LHCN-M2 (cell line): ENCODE results near the gene RABAC1. TPM values are rescaled to one million over a fixed set of nuclear protein-coding genes. Genes with fewer than 3 reads are reported as not detected.
"Not testable (repeated sequence)": the region's sequence is repeated elsewhere in the genome, so short reads cannot be mapped to it uniquely, and the experiment has no call there.

Experiments
- DNase-seq: peaks from one replicate; pipeline ENCODE4 v3.0.0-alpha.2; 2012; ENCODE audit warnings: low read depth
- total RNA-seq: library from RNA; depleted of rRNA; stranded (reverse); fragments of >200 nt; gene quantifications from 2 replicates; pipeline ENCODE4 v1.2.3, GENCODE V29; 2014; rRNA removed

RABAC1 gene
- total RNA-seq, 1 experiment from 2014 or later: 174 TPM

DNA sequence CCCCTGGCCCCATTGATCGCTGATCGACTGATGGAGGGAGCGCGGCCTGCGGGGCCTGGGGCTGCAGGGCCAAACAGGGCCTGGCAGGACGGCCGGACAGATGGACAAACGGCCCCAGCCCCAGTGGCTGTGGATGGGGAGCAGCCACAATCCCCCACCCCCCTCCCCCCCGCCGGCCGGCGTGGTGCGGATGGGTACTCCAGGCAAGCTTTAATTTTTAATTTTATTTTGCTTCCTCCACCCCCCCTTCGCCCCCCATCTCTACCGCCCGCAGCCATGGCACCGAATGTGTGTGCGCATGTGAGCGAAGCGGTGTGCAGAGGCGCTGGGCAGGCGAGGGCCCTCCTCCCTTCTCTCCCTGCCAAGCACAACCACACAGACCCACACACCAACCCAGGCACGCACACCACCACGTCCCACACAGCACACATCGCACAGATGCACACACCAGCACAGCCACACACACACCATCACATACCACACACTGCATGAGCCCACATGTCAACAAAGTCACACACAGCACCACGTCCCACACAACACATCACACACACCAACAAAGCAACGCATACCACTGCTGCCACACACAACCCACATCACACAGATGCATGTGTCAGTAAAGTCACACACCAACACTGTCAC is 43.2 kb downstream of the RABAC1 start:
- DNase-seq: no peak

DNA sequence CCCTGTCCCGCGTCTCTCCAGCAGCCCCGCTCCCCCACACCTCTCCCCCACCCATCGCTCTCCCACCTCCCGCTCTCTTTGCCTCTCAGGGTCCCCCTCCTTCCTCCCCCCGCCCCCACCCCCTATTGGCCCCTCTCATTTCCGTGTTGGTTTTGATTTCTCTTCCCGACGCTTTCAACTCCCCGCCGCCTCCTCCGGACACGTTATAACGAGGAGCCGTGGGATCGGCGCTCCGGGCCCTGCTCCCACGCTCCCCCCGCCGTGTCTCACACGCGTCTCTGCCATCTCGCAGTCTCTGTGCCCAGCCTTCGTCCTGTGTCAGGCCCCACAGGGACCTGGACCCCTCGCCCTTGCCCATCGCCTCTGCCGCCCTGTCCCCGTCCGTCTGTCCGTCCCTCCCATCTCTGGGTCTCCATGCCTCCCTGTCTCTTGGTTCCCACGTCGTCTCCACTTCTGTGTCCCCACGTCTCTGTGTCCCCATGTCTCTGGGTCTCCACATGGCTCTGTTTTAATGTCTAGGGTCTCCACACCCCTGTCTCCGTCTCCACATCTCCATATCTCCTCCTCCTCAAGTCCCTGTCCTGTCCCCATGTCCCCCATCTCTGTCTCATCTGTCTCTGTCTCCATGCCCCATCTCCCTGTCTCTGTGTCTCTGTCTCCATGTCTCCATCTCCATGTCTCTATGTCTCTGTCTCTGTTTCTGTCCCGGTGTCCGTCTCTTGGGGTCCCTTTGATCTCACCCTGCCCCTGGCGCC is 43.9 kb downstream of the RABAC1 start:
- no peak for DNase-seq

DNA sequence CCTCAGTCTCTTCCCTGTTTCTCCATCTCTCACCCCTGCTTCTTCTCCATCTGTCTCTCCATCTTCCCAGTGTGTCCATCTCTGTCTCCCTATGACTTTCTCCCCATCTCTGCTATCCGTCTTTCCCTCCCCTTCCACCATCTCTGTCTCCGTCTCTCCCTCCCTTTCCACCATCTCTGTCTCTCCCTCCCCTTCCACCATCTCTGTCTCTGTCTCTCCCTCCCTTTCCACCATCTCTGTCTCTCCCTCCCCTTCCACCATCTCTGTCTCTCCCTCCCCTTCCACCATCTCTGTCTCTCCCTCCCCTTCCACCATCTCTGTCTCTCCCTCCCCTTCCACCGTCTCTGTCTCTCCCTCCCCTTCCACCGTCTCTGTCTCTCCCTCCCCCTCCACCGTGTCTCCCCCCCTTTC is 44.7 kb downstream of the RABAC1 start:
- not testable (repeated sequence) for DNase-seq

DNA sequence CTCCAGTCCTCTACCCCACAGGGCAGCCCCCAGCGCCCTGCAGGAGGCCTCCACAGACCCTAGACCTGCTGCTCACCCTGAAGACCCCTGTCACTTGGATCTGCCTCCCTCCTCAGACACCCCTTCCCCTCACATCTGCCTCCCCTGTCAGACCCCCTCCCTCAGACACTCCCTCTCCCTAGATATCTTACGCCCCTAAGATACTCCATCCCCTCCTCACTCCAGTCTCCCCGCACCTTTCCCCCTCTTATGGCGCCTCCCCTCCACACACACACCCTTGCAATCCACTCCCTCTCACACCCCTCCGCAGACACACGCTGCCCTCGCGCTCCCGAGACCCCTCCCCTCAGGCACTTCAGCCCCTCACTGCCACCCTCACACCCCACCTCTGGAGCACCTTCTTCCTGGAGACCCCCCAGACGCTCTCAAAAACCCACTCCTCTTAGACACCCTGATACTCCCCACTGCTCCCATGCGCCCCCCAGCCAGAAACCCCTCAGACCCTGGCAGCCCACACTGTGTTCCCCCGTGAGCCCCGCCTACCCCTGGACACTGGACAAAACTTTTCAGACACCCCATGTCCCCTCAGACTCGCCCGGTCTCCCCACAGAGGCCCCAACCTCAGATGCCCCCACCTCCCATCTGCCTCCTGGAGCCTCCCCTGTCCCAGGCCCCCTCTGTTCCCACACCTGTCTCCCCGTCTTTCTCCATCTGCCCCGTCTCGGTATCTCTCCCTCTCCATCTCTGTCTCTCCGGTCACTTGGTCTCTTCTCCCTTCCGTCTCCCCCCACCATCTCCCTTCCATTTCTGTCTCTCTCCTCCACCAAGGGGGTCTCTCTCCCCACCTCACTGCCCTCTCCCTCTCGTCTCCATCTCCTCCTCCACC is 45.3 kb downstream of the RABAC1 start:
- no peak for DNase-seq

DNA sequence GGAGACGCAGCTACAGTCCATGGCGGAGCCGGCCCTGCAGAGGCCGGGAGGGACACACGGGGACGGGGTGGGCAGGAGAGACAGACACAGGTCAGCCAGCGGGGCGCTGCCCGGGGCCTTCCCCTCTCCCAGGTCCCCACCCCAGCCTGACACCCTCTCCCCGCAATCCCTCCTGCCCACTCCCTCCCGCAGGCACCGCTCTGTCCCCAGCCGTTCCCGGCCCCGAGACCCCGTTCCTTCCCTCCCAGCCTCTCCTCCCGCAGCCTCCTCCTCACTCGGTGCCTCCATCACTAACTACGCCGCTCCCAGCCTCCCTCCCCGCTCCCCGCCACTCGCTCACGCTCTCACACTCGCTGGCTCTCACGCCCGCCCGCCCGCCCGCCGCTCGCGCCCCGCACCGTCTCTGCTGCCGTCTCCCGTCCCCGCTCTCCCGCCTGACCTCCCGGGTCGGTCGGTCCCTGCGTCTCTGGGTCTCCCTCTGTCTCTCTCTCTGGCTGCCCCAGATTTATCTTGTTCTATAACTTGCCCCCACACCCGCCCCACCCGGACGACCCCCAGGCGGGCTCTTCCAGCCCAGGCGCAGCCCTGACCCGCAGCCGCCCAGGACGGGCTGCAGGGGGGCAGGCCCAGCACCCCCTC is 46.1 kb downstream of the RABAC1 start:
- no peak for DNase-seq

DNA sequence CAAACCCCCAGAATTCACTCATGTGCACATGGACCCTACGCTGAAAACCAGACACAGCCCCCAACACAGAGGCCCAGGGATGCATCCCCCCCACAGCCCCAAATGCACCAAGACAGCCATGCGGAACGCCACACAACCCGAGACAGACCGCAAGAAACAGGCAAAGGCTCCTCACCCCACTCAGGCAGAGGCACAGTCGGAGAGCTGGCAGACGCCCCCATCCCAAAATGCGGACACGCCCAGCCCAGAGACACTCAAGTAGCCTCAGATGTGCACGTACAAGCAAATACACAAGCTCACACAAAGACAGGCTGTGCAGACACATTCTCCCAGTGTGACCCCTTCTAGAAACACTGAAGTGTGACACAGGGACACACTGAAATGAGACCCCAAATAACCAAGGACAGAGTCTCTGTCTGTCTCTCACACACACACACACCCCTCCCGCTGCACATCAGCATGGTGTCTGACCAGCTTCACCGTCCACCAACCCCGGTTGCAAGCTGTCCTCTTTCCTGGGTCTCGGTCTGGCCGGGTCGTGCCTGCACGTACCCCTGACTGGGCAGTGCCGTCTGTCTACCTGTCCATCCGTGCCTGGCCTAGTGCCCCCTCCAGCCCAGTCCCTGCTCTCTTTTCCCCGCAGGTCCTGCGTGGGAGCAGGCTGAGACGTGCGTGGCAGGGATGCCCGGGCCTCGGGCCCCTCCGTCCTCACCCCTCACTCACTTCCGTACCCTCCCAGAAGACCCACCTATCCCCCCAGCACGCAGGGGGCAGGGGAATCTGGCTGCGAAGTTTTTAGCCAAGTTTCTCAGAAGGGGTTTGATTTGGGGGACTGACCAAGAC is 47.0 kb downstream of the RABAC1 start:
- no peak for DNase-seq

DNA sequence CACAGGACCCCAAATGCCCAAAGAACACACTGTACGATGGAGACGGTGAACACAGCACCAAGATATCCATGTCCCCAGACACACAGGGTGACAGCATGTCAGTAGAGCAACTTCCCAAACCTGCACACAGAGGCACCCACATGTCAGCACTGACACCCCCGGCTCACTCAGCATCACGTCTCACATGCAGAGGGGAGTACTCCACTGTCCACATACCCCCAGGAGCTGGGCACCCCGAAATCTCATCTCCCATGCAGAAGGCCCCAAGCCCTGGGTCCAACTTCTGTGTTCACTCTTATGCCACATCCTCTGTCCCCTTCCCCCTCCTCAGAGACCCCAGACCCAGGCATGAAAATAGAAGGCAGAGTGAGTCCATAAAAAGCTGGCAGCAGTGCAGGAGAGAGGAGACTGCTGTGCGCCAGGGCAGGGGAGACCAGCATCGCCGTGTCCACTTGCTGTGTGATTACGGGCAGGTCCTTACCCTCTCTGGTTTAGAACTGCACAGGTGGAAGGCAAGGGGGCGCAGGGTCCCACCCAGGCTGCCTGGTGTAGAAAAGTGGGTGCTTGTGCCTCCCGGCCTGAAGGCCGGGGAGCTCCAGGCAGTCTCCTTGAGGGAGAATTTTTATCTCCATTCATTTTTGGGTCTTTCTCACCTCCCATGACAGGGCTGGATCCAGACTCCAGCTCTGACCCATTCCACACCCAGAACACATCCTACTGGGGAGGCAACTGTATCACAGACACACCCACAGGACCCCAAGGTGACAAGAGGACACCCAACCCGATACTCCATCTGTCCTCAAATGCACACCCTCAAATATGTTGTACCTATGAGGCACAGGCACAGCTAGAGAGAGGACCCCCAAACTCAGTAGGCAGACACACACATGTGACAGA is 47.9 kb downstream of the RABAC1 start:
- no peak for DNase-seq

DNA sequence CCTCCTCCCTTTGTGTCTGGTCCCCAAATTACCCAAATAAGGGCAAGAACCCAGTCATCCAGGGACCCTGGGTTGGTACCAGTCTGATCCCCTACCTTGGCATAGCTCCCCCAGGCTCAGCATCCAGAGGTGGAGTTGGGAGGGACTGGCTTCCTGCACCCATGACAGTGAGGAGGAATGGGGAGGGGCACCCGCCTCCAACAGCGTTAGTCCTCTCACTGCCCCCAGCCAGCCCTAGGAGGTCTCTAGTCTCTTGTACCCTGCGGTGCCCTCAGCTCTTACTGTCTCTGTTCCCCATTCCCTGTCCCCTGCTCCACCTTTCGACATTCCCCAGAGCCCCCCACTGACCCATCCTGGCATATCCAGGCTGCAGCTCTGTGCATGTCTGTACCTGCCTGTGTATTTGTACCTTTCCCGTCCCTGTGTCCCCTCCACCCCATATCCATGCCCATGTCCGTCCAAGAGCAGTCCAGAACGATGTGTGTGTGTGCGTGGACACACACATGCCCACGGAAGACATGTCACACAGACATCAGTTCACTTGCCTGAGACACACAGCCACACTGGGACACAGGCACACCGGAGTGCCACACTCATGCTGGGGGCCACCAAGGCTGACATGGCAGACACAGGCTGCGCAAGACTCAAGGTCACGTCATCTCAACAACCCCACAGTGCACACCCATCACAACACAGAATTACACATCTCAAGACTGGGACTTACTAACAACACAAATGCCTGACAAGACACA is 48.7 kb downstream of the RABAC1 start:
- no peak for DNase-seq

DNA sequence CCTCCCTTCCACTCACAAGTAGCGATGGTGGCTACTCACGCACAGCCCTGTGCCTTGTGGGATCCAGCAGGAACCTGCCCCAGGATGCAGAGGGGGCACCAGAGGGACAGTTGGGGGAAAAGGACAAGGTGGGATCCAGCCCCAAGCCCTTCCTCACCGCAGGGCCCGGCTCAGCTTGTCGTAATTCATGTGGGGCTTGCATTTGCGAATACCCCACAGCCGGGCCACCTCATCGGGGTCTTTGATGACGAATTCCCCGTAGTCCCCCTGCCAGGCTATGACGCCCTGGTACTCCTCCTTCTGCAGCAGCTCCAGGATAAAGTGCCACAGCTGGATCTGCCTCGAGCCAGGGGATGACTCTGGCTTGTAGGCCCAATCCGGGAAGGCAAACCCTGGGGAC is 49.4 kb downstream of the RABAC1 start:
- DNase-seq: no peak

DNA sequence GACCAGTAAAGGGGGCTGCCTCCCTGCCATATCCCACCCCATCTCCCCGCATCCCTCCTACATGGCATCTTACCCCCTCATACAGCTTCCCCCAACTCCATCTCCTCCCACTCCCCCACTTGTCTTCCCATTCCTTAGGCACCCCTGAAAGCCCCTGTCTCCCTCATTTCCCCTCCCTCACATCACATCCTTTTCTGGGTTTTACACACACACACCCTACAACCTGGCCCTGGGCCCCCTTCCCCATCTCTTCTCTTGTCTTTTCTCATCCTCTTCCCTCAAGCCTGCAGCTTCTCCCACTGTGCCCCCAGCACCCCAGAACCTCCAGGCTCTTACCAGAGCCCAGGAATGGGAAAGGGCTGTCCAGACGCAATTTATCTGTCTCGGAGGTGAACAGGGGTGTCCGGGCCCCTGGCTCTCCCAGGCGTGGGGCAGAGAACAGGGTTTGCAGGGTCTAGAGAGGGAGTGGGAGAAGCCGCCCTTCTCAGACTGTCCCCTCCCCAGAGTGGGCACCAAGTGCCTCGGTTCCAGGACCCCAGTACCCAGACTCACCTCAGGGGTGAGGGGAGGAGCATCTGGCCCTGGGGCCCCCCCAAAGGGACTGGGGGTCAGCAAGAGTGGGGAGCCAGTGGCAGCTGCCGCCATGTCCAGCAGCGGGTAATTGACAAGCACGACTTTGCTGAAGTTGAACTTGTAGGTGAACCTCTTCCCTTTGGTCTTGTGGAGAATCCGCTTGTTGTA is 50.2 kb downstream of the RABAC1 start:
- DNase-seq: no peak

DNA sequence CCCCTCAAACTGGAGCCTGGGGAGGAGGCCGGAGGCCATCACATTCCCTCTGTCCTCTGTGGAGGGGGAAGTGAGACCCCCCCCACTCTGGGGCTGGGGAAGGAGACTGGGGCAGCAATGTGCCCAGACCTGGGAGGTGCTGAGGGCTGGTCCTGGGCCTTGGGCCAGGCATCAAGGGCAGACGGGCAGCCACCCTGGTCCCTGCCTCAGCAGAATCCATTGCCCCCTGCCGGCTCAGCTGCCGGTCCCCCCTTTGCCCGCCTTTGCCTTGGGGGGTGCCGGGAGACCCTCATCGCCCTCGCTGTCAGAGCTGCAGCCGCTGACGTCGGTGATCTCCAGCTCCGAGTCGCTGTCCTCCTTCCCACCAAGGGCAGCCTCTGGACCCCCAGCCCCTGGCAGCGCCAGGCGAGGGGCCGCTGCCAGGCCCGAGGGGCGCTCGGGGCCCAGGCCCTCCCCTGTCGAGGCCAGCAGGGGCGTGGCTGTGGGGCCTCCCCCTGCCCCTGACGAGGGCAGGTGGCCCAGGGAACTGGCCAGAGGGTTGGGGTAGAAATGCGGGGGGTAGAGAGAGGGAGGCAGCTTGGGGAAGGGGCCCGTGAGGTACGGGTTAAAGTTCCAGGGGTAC is 51.0 kb downstream of the RABAC1 start:
- DNase-seq: no peak

DNA sequence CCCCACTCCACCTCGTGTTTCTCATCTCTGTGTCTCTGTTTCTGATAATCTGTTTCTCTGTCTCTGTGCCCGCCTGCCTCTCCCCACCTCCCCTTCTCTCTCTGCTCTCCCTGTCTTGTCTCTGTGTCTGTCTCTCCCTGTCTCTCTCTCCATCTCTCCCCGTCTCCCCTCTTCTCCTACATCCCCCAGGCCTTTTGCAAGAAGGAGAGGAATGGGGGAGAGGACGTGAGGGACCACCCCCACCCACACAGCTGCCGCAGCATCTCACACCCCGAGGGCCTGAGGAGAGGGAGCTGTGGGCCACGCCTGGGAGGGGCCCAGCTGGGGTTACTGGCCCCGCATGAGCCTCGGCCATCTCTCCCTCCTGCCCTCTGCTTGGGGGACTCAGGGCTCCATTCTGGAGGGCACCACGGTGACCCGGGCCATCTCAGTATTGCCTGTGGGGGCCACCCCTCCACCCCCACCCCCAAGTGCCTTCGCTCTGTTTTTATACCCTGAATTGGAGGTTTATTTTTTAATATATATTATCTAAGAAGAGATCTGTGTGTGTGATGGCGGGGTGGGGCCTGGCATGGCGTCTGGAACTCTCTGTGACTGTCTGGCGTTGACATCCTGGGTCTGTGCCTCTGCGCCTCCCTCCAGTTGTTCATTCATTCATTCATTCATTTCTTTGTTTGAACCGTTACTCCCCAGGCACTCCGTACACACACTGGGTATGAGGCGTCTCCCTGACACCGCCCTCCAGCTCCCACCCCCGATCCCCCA is 52.0 kb downstream of the RABAC1 start:
- DNase-seq: no peak

Other genes with a start within 250 kb of the RABAC1 start
- gene CEACAM6, start 203.8 kb downstream of the RABAC1 start, total RNA-seq: not detected in 2 replicates
- not detected in 2 replicates for gene CEACAM3, start 162.7 kb downstream of the RABAC1 start, total RNA-seq
- not detected in 2 replicates for gene LYPD4, start 114.6 kb downstream of the RABAC1 start, total RNA-seq
- not detected in 2 replicates for gene DMRTC2, start 114.3 kb downstream of the RABAC1 start, total RNA-seq
- 610 and 611 TPM in 2 replicates for gene RPS19, start 99.1 kb downstream of the RABAC1 start, total RNA-seq
- gene CD79A, start 82.0 kb downstream of the RABAC1 start, total RNA-seq: 0.23 and 0.64 TPM in 2 replicates
- gene ARHGEF1, start 76.1 kb downstream of the RABAC1 start, total RNA-seq: 58.2 and 68.2 TPM in 2 replicates
- not detected in 2 replicates for gene ERFL, start 30.9 kb downstream of the RABAC1 start, total RNA-seq
- 0.19 and 0.40 TPM in 2 replicates for gene ATP1A3, start 34.9 kb upstream of the RABAC1 start, total RNA-seq
- 0.06 TPM in 2 replicates for gene GRIK5, start 110.9 kb upstream of the RABAC1 start, total RNA-seq
- 23.3 and 26.2 TPM in 2 replicates for gene ZNF574, start 116.8 kb upstream of the RABAC1 start, total RNA-seq
- 0.06 TPM in 1 of 2 replicates, not detected in the other for gene POU2F2, start 173.1 kb upstream of the RABAC1 start, total RNA-seq